Activated T-helper 2 cell treated with anti-CD3 and anti-CD28 coated beads, Interferon-gamma antibody, Interleukin-2, Interleukin-4, amounts not matched to agents 10 μg/mL and 5 μg/mL and 100 μg/mL, durations not matched to agents 14 hours and 24 hours and 36 hours (primary cell): ENCODE results near the gene CABLES1. TPM values are rescaled to one million over a fixed set of nuclear protein-coding genes. Genes with fewer than 3 reads are reported as not detected.
A peak's percentile ranks its signal among the peaks of the same experiment; 100 is the strongest.
"Not testable (repeated sequence)": the region's sequence is repeated elsewhere in the genome, so short reads cannot be mapped to it uniquely, and the experiment has no call there.

Experiments
- DNase-seq: peaks from one replicate; pipeline ENCODE4 v3.0.0; 2021; ENCODE audit warnings: low spot score
- H3K27ac Mint-ChIP-seq: one replicate; pipeline ENCODE4 v1.8.0; 2021; ENCODE audit warnings: mixed read lengths
- H3K27me3 Mint-ChIP-seq: one replicate; pipeline ENCODE4 v1.8.0; 2021; ENCODE audit warnings: low read depth, mixed read lengths
- H3K36me3 Mint-ChIP-seq: one replicate; pipeline ENCODE4 v1.8.0; 2021; ENCODE audit warnings: low read depth, mixed read lengths
- H3K4me1 Mint-ChIP-seq: one replicate; pipeline ENCODE4 v1.8.0; 2021; ENCODE audit warnings: low read depth, mixed read lengths
- H3K4me3 Mint-ChIP-seq: one replicate; pipeline ENCODE4 v1.8.0; 2021; ENCODE audit warnings: low read depth, mild to moderate bottlenecking, moderate library complexity, mixed read lengths
- H3K9me3 Mint-ChIP-seq: one replicate; pipeline ENCODE4 v1.8.0; 2021; ENCODE audit warnings: mixed read lengths
- intact Hi-C: fragments of 100-400 bp; cut with micrococcal nuclease; formaldehyde crosslinking; loops from one replicate; pipeline ENCODE4 v1.15.1; 2023
- total RNA-seq: library from RNA; stranded (reverse); gene quantifications from 2 replicates; pipeline ENCODE4 v1.2.3, GENCODE V29; 2022

CABLES1 gene
- total RNA-seq, 1 donor from 2014 or later: 27.4 TPM

GRCh38 chr18:23232331-23232730 is 97.0 kb downstream of the CABLES1 start:
- H3K4me1 Mint-ChIP-seq: peaks cover 68% of the 10 kb centered on the region
- peaks cover 21% of the 10 kb centered on the region for H3K9me3 Mint-ChIP-seq
- intact Hi-C loops: loop anchor here (10.0 kb wide), 2 partner anchors 158 to 298 kb away; partner anchors contain the start of gene RBBP8
- H3K27ac Mint-ChIP-seq: peak overlapping the region; percentile 98
- H3K36me3 Mint-ChIP-seq: peaks cover 70% of the 10 kb centered on the region
- no peak overlapping the region for H3K4me3 Mint-ChIP-seq
- H3K27me3 Mint-ChIP-seq: no peaks in the 10 kb centered on the region
- DNase-seq: no peak

- intact Hi-C loops: loop anchor here (10.0 kb wide), 2 partner anchors 160 to 300 kb away; partner anchors contain the start of gene RBBP8
- peak overlapping the region; percentile 45 for H3K27ac Mint-ChIP-seq
- H3K36me3 Mint-ChIP-seq: peaks cover 78% of the 10 kb centered on the region
- no peaks in the 10 kb centered on the region for H3K27me3 Mint-ChIP-seq
- H3K4me3 Mint-ChIP-seq: no peak overlapping the region
- DNase-seq: no peak
- H3K4me1 Mint-ChIP-seq: peaks cover 70% of the 10 kb centered on the region
- peaks cover 21% of the 10 kb centered on the region for H3K9me3 Mint-ChIP-seq
Observed at GRCh38 chr18:23234619-23235018, 99.3 kb downstream of the CABLES1 start.

- peak overlapping the region; percentile 53 for H3K27ac Mint-ChIP-seq
- peaks cover 66% of the 10 kb centered on the region for H3K4me1 Mint-ChIP-seq
- no peak overlapping the region for H3K4me3 Mint-ChIP-seq
- intact Hi-C loops: loop anchor here (10.0 kb wide), 2 partner anchors 161 to 301 kb away; partner anchors contain the start of gene RBBP8
- H3K27me3 Mint-ChIP-seq: no peaks in the 10 kb centered on the region
- no peak for DNase-seq
- peaks cover 79% of the 10 kb centered on the region for H3K36me3 Mint-ChIP-seq
- peaks cover 21% of the 10 kb centered on the region for H3K9me3 Mint-ChIP-seq
Observed at GRCh38 chr18:23235336-23235735, 100.1 kb downstream of the CABLES1 start.

- intact Hi-C loops: loop anchor here (2.0 to 10.0 kb wide), 3 partner anchors 143 to 301 kb away; partner anchors contain the start of gene RBBP8
- Mint-ChIP-seq H3K4me1 (peaks cover 61% of the 10 kb centered on the region), H3K27me3 (no peaks in the 10 kb centered on the region), H3K27ac (no peak overlapping the region), H3K4me3 (no peak overlapping the region), H3K36me3 (peaks cover 79% of the 10 kb centered on the region), H3K9me3 (peaks cover 18% of the 10 kb centered on the region)
- no peak for DNase-seq
Observed at GRCh38 chr18:23235860-23236259, 100.6 kb downstream of the CABLES1 start.

- no peaks in the 10 kb centered on the region for H3K27me3 Mint-ChIP-seq
- DNase-seq: no peak
- peaks cover 56% of the 10 kb centered on the region for H3K4me1 Mint-ChIP-seq
- no peak overlapping the region for H3K4me3 Mint-ChIP-seq
- peaks cover 11% of the 10 kb centered on the region for H3K9me3 Mint-ChIP-seq
- intact Hi-C loops: loop anchor here (2.0 to 10.0 kb wide), 3 partner anchors 142 to 302 kb away; partner anchors contain the start of gene RBBP8
- peaks cover 72% of the 10 kb centered on the region for H3K36me3 Mint-ChIP-seq
- no peak overlapping the region for H3K27ac Mint-ChIP-seq
Observed at GRCh38 chr18:23236876-23237468, 101.7 kb downstream of the CABLES1 start.

- H3K36me3 Mint-ChIP-seq: peaks cover 67% of the 10 kb centered on the region
- peaks cover 58% of the 10 kb centered on the region for H3K4me1 Mint-ChIP-seq
- H3K9me3 Mint-ChIP-seq: peaks cover 7% of the 10 kb centered on the region
- H3K27me3 Mint-ChIP-seq: no peaks in the 10 kb centered on the region
- intact Hi-C loops: loop anchor here (2.0 to 10.0 kb wide), 3 partner anchors 141 to 303 kb away; partner anchors contain the start of gene RBBP8
- peak overlapping the region; percentile 62 for H3K4me3 Mint-ChIP-seq
- DNase-seq: peak; percentile 33
- peak overlapping the region; percentile 78 for H3K27ac Mint-ChIP-seq
Observed at GRCh38 chr18:23237524-23238151, 102.4 kb downstream of the CABLES1 start.

- H3K9me3 Mint-ChIP-seq: peaks cover 2% of the 10 kb centered on the region
- H3K4me1 Mint-ChIP-seq: peaks cover 54% of the 10 kb centered on the region
- H3K36me3 Mint-ChIP-seq: peaks cover 62% of the 10 kb centered on the region
- no peak for DNase-seq
- peak overlapping the region; percentile 59 for H3K4me3 Mint-ChIP-seq
- intact Hi-C loops: loop anchor here (10.0 kb wide), 2 partner anchors 163 to 303 kb away; partner anchors contain the start of gene RBBP8
- no peaks in the 10 kb centered on the region for H3K27me3 Mint-ChIP-seq
- H3K27ac Mint-ChIP-seq: peak overlapping the region; percentile 85
Observed at GRCh38 chr18:23238152-23238531, 102.9 kb downstream of the CABLES1 start.

- Mint-ChIP-seq H3K27ac (peak overlapping the region; percentile 85), H3K36me3 (peaks cover 57% of the 10 kb centered on the region), H3K4me1 (peaks cover 52% of the 10 kb centered on the region), H3K27me3 (no peaks in the 10 kb centered on the region), H3K4me3 (peak overlapping the region; percentile 59), H3K9me3 (no peaks in the 10 kb centered on the region)
- intact Hi-C loops: loop anchor here (10.0 kb wide), 2 partner anchors 164 to 304 kb away; partner anchors contain the start of gene RBBP8
- no peak for DNase-seq
Observed at GRCh38 chr18:23238651-23239349, 103.5 kb downstream of the CABLES1 start.

GRCh38 chr18:23239350-23239692 is 104.0 kb downstream of the CABLES1 start:
- intact Hi-C loops: loop anchor here (10.0 kb wide), 2 partner anchors 165 to 305 kb away; partner anchors contain the start of gene RBBP8
- Mint-ChIP-seq H3K4me3 (no peak overlapping the region), H3K36me3 (peaks cover 57% of the 10 kb centered on the region), H3K27me3 (no peaks in the 10 kb centered on the region), H3K27ac (no peak overlapping the region), H3K4me1 (peaks cover 52% of the 10 kb centered on the region), H3K9me3 (no peaks in the 10 kb centered on the region)
- no peak for DNase-seq

GRCh38 chr18:23239885-23240608 is 104.8 kb downstream of the CABLES1 start:
- DNase-seq: no peak
- Mint-ChIP-seq H3K27ac (no peak overlapping the region), H3K4me1 (peaks cover 48% of the 10 kb centered on the region), H3K9me3 (no peaks in the 10 kb centered on the region), H3K36me3 (peaks cover 58% of the 10 kb centered on the region), H3K4me3 (no peak overlapping the region), H3K27me3 (no peaks in the 10 kb centered on the region)
- intact Hi-C loops: loop anchor here (10.0 kb wide), 2 partner anchors 165 to 305 kb away; partner anchors contain the start of gene RBBP8

- Mint-ChIP-seq H3K36me3 (peaks cover 56% of the 10 kb centered on the region), H3K9me3 (no peaks in the 10 kb centered on the region), H3K27me3 (no peaks in the 10 kb centered on the region), H3K4me3 (no peak overlapping the region), H3K27ac (no peak overlapping the region), H3K4me1 (peaks cover 44% of the 10 kb centered on the region)
- intact Hi-C loops: no loop called here
- DNase-seq: no peak
Observed at GRCh38 chr18:23240609-23240930, 105.3 kb downstream of the CABLES1 start.

GRCh38 chr18:23241833-23242496 is 106.7 kb downstream of the CABLES1 start:
- H3K9me3 Mint-ChIP-seq, H3K27me3 Mint-ChIP-seq, H3K4me3 Mint-ChIP-seq, H3K27ac Mint-ChIP-seq, intact Hi-C loops, DNase-seq: not testable (repeated sequence)
- Mint-ChIP-seq H3K4me1 (peaks cover 36% of the 10 kb centered on the region), H3K36me3 (peaks cover 47% of the 10 kb centered on the region)
